Astrocyte of the spinal cord (primary cell): ENCODE measurements around the gene IQCE.
"Not testable (repeated sequence)": the region's sequence is repeated elsewhere in the genome, so short reads cannot be mapped to it uniquely, and the experiment has no call there.

ENCODE experiments used
- DNase-seq: peaks from one replicate; pipeline ENCODE4 v3.0.0; 2011; ENCODE audit warnings: low read depth, low spot score
- H3K4me3 ChIP-seq: 2 replicates; pipeline ENCODE4 v1.5.1; 2011; ENCODE audit warnings: low read depth, mild to moderate bottlenecking, low read length, moderate library complexity
- in situ Hi-C: cut with HindIII; loops from 2 replicates; pipeline ENCODE4 v1.10.0; 2017; ENCODE audit warnings: low sequenced_read_pairs
- TF ChIP-seq, protein P1 (sequence below): IDR thresholded peaks from 2 replicates; pipeline ENCODE4 v1.5.1; 2012; ENCODE audit warnings: low read depth, mild to moderate bottlenecking, low read length, inconsistent platforms

The IQCE gene

DNA sequence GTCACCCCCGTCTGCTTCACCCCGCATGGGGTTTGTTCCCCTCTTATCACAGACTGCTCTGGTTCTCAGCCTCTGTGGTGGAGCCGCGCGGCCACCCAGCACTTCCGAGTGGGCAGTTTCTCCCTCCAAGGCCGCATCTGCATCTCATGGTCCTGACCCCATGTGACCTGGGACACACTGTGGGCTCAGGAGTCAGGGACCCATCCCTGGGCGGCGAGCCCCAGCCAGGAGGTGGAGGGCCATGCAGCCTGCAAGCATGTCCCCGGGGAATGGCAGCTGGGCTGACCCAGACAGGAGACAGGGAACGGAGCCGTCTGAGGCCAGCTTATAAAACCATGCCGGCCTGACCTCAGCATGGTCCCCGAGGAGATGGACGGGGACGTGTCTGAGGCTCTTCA, 47.8 kb downstream of the IQCE start:
- H3K4me3 ChIP-seq: no peak overlapping the region
- in situ Hi-C loops: no loop called here

DNA sequence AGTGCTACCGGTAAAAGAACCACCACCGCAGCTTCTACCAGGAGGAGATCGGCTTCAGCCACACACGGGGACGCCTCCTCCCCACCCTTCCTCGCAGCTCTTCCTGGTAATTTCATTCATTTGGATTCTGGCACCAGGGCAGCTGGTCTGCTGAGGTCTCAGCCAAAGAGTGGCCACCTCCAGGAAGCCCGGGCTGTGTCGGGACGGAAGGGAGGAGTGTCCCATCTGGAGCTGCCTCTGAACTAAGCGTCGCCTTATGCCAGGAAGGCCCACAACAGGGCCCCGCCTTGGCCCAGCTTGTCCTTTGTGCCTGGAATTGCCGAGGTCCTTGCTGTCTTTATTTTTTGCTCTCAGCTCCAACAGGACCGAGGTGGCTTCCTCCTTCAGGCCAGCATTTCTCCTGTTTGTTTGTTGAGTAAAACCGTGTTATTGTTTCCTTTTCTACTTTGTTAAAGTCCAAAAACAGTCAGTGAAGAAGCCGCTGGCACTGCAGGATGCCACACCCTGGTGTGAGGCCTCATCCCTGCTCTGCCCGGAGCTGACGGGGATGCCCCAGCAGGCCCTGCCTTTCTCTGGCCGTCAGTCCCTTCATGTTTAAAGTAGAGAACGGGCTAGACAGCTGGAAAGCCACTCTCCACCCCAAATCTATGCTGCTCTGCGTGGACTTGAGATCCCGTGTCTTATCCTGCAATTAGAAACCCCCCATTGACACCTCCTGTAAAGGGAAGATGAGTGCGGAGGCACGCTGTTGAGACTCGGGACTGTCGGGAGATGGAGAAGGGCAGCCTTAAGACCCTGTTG, 48.5 kb downstream of the IQCE start:
- TF ChIP-seq, protein P1, sequence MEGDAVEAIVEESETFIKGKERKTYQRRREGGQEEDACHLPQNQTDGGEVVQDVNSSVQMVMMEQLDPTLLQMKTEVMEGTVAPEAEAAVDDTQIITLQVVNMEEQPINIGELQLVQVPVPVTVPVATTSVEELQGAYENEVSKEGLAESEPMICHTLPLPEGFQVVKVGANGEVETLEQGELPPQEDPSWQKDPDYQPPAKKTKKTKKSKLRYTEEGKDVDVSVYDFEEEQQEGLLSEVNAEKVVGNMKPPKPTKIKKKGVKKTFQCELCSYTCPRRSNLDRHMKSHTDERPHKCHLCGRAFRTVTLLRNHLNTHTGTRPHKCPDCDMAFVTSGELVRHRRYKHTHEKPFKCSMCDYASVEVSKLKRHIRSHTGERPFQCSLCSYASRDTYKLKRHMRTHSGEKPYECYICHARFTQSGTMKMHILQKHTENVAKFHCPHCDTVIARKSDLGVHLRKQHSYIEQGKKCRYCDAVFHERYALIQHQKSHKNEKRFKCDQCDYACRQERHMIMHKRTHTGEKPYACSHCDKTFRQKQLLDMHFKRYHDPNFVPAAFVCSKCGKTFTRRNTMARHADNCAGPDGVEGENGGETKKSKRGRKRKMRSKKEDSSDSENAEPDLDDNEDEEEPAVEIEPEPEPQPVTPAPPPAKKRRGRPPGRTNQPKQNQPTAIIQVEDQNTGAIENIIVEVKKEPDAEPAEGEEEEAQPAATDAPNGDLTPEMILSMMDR: no peak
- in situ Hi-C loops: no loop called here
- no peak overlapping the region for H3K4me3 ChIP-seq
- no peak for DNase-seq

More for the DNA sequence above, 47.8 kb downstream of the IQCE start:
- TF ChIP-seq, protein P1: no peak
- no peak for DNase-seq

DNA sequence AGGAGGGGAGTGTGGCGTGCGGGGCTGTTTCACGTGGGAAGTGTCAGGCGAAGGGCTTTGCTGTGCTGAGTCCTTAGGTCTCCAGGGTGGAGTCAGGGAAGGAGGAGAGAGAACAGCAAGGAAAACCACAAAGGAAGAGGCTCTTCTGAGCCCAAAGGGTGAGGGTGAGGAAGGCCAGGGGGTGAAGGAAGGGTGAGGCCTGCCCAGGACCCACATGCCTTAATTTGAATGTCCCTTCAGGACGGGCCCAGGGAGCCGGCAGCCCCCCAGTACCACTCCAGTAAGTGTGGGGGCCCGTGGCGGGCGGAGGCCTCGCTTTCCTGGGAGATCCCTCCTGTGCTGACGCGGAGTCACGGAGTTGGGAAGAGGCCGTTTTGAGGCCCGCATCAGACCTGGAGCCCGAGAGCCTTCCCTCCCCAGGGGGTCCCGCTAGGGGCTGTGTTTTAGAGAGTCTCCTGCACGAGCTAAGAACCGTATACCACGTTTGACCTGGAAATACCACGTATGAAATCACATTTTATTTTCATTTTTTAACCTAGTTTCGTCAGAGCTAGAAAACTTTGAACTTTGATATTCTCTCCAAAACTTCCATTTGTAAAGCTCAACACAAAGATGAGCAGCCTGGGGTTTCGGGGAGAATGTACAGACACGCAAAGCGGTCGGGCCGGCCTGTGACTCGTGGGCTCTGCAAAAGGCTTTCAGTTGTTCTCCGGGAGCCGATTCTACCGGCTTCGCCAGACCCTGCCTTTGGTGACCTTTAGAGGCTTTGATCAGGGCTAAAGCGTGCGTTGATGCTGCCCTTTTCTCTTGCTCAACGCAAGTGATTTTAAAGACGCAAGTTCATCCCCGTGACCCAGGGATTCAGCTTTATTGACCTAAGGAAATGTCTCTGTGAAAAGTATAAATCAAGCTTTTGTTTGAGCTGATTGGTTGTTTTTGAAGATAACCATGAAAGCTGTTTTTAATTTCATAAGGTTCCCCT, 49.4 kb downstream of the IQCE start:
- DNase-seq: no peak
- in situ Hi-C loops: no loop called here
- no peak overlapping the region for H3K4me3 ChIP-seq
- TF ChIP-seq, protein P1: no peak

DNA sequence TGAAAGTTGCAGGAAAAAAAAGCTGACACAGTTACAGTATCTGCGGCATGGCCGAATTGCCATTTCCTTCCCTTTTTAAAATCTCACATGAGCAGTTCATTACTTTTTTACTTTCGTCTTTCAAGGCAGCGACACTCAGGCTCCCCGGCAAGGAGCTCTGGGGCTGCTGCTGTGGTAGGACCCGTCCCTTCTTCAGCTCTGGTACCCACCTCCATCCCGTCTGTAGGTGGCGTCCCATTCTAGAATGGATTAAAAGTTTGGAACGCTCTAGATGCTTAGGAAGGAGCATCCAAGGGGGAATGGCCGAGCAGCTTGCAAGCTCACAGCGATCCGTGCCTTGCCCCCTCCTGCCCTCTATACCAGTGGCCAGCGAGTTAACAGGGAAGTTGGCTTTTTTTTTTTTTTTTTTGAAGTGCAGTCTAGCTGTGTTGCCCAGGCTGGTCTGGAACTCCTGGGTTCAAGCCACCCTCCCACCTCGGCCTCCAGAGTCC, 50.2 kb downstream of the IQCE start:
- in situ Hi-C loops: no loop called here
- TF ChIP-seq, protein P1: peak; percentile 56
- H3K4me3 ChIP-seq: no peak overlapping the region
- peak; percentile 45 for DNase-seq

DNA sequence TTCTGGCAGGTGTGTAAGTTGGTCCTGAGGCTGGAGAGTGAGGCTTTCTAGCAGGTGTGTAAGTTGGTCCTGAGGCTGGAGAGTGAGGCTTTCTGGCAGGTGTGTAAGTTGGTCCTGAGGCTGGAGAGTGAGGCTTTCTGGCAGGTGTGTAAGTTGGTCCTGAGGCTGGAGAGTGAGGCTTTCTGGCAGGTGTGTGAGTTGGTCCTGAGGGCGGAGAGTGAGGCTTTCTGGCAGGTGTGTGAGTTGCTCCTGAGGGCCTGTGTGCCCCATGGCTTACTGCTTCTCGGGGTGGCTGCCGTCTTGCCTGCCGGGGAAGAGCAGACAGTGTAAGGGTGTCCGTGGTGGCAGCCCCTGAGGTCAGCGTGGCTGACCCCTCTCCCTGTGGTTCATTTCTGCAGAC, 50.9 kb downstream of the IQCE start:
- in situ Hi-C loops, DNase-seq: not testable (repeated sequence)

DNA sequence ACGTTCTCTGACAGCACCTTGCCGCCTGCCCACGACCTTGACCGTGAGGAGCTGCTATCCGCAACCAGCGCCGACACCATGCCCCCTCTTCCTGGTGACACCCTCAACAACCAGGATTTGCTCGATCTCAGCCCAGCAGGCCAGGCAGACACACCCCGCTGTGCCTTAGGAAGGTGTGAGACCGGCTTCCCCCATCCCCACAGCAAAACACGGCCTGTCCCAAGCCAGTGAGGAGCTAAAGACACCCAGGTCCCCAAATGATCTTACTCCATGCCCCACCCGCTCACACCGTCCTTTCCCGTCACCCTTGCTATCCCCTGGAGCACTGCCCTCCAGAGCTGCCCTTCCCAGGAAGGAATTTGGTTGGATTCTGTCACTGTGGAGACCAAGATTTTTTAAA, 51.7 kb downstream of the IQCE start:
- in situ Hi-C loops: no loop called here

More for the DNA sequence above, 50.9 kb downstream of the IQCE start:
- H3K4me3 ChIP-seq: not testable (repeated sequence)

More for the DNA sequence above, 51.7 kb downstream of the IQCE start:
- TF ChIP-seq, protein P1: no peak
- no peak overlapping the region for H3K4me3 ChIP-seq
- no peak for DNase-seq
